ENCODE results near the gene PLA2G4E. TPM values are rescaled to one million over a fixed set of nuclear protein-coding genes. Genes with fewer than 3 reads are reported as not detected.

The PLA2G4E gene
- polyA plus RNA-seq, 1 donor (not counting 4 experiments of a cell fraction or from before 2014, with no cell fraction given), result 3.5 TPM

DNA sequence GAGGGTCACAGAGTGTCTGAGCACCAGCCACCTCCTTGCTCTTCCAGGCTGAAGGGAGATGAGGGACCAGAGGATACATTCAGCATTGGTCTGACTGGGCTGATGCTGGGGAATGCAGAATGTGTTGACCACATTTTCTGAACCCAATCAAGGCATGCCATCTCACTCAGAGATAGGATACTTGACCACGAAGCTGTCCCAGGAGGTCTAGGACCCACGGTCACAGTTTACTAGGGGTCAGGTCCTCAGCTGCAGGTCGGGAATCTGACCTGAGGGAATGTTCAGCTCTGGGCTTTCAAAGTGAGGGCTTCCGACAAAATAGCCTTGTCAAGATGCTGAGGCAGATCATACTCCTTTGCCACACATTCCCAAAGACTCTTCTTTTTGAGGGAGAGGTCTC, 19.6 kb downstream of the PLA2G4E start:
- no peak overlapping the region for H3K4me2 ChIP-seq (ENCODE audit: control insufficient read depth, extremely low read depth, insufficient read depth, low read depth, low read length)
- H3K27ac ChIP-seq (ENCODE audit: control insufficient read depth, insufficient read depth, low read length), result no peak overlapping the region
- H3K27me3 ChIP-seq (ENCODE audit: control insufficient read depth, extremely low read depth, insufficient read depth, low read length), result no peaks in the 10 kb centered on the region
- DNase-seq (ENCODE audit: low read depth, low spot score) (no peak), FAIRE-seq (no peak)
- no peaks in the 10 kb centered on the region for H3K36me3 ChIP-seq (ENCODE audit: control insufficient read depth in 2 of 2, extremely low read depth in 1 of 2, insufficient read depth in 2 of 2, low read length in 2 of 2)
- H4K20me1 ChIP-seq (ENCODE audit: control insufficient read depth, extremely low read depth, insufficient read depth, low read length), result no peaks in the 10 kb centered on the region
- H3K9me3 ChIP-seq (ENCODE audit: control insufficient read depth, low read depth, low read length), result no peaks in the 10 kb centered on the region
- H2AFZ ChIP-seq (ENCODE audit: control insufficient read depth, low read length), result no peak overlapping the region
- no peak overlapping the region for H3K4me3 ChIP-seq (ENCODE audit: control insufficient read depth in 2 of 3, extremely low read depth in 1 of 3, insufficient read depth in 2 of 3, low read depth in 1 of 3, low read length in 3 of 3)
- no peak for TF ChIP-seq EZH2 (IDR thresholded peaks at IDR 0.05; ENCODE audit: low read length)
- TF ChIP-seq, protein P1, sequence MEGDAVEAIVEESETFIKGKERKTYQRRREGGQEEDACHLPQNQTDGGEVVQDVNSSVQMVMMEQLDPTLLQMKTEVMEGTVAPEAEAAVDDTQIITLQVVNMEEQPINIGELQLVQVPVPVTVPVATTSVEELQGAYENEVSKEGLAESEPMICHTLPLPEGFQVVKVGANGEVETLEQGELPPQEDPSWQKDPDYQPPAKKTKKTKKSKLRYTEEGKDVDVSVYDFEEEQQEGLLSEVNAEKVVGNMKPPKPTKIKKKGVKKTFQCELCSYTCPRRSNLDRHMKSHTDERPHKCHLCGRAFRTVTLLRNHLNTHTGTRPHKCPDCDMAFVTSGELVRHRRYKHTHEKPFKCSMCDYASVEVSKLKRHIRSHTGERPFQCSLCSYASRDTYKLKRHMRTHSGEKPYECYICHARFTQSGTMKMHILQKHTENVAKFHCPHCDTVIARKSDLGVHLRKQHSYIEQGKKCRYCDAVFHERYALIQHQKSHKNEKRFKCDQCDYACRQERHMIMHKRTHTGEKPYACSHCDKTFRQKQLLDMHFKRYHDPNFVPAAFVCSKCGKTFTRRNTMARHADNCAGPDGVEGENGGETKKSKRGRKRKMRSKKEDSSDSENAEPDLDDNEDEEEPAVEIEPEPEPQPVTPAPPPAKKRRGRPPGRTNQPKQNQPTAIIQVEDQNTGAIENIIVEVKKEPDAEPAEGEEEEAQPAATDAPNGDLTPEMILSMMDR (optimal IDR thresholded peaks at IDR 0.05 in 1 of 3, IDR thresholded peaks at IDR 0.05 in 1 of 3, conservative IDR thresholded peaks at IDR 0.05 in 1 of 3; ENCODE audit: extremely low read depth in 1 of 3, insufficient read depth in 2 of 3, low read length in 3 of 3), result no peak
- no peaks in the 10 kb centered on the region for H3K4me1 ChIP-seq (ENCODE audit: control insufficient read depth, extremely low read depth, insufficient read depth, low read length)
- no peaks in the 10 kb centered on the region for H3K9me1 ChIP-seq (ENCODE audit: control insufficient read depth, extremely low read depth, insufficient read depth, low read length)
- dilution Hi-C loops (cut with MboI; ENCODE audit: extremely low pct_ligation_motif_present, low sequenced_read_pairs), result no loop called here
- H3K79me2 ChIP-seq (ENCODE audit: control insufficient read depth, insufficient read depth, low read length), result no peaks in the 10 kb centered on the region
- H3K9ac ChIP-seq (ENCODE audit: control insufficient read depth, extremely low read depth, insufficient read depth, low read length), result no peak overlapping the region

DNA sequence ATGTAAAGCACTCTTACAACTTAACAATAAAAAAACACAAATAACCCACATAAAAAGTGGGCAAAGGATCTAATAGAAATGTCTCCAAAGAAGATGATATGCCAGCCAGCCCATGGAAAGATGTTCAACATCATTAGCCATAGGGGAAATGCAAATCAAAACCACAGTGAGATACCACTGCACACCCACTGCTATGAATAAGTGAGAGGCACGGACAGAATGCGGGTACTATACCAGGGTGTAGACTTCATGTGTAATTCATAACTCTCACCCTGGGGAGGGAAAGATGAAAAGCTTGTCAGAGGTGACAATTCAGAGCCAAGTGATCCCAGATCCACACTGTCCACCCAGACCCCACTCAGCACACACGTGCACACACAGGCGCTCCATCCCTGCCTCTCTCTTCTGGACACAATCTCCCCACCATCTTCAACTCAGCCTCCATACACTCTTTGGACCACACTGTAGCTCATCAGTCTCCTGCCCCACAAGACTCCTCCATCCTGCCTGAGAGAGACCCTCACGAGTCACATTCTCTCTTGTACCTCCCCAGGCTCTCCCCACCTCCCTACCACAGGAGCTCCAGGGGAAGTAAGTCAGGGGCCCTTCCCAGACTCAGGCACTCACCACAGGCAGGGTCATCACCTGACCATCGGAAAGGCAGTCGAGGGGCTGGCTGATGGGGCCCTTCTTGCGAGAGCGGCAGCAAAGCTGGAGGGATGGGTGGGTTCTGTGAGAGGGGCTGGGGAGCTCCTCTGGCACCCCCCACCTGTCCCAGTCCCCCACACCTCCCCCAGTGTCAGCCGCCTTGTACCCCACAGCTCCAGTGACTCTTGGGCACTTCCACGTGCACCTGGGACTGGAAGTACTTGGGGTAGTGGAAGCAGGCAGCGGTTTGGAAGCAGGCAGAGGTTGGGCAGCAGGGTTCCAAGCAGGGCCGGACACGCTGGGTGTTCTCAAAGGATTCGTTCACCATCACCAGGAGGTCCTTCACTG, 21.3 kb downstream of the PLA2G4E start:
- FAIRE-seq, result no peak

More for the DNA sequence above, 21.3 kb downstream of the PLA2G4E start:
- dilution Hi-C loops (cut with MboI; ENCODE audit: extremely low pct_ligation_motif_present, low sequenced_read_pairs), result no loop called here
- no peak for TF ChIP-seq EZH2 (IDR thresholded peaks at IDR 0.05; ENCODE audit: low read length)
- H3K36me3 ChIP-seq (ENCODE audit: control insufficient read depth in 2 of 2, extremely low read depth in 1 of 2, insufficient read depth in 2 of 2, low read length in 2 of 2), result no peaks in the 10 kb centered on the region
- H3K9me3 ChIP-seq (ENCODE audit: control insufficient read depth, low read depth, low read length), result no peaks in the 10 kb centered on the region
- no peak overlapping the region for H3K27ac ChIP-seq (ENCODE audit: control insufficient read depth, insufficient read depth, low read length)
- no peaks in the 10 kb centered on the region for H3K9me1 ChIP-seq (ENCODE audit: control insufficient read depth, extremely low read depth, insufficient read depth, low read length)
- H2AFZ ChIP-seq (ENCODE audit: control insufficient read depth, low read length), result no peak overlapping the region
- H3K4me1 ChIP-seq (ENCODE audit: control insufficient read depth, extremely low read depth, insufficient read depth, low read length), result no peaks in the 10 kb centered on the region
- no peaks in the 10 kb centered on the region for H3K79me2 ChIP-seq (ENCODE audit: control insufficient read depth, insufficient read depth, low read length)
- H3K9ac ChIP-seq (ENCODE audit: control insufficient read depth, extremely low read depth, insufficient read depth, low read length), result no peak overlapping the region
- H3K4me2 ChIP-seq (ENCODE audit: control insufficient read depth, extremely low read depth, insufficient read depth, low read depth, low read length), result no peak overlapping the region
- no peak overlapping the region for H3K4me3 ChIP-seq (ENCODE audit: control insufficient read depth in 2 of 3, extremely low read depth in 1 of 3, insufficient read depth in 2 of 3, low read depth in 1 of 3, low read length in 3 of 3)
- no peak for DNase-seq (ENCODE audit: low read depth, low spot score)
- no peaks in the 10 kb centered on the region for H3K27me3 ChIP-seq (ENCODE audit: control insufficient read depth, extremely low read depth, insufficient read depth, low read length)
- no peaks in the 10 kb centered on the region for H4K20me1 ChIP-seq (ENCODE audit: control insufficient read depth, extremely low read depth, insufficient read depth, low read length)

Measured in keratinocyte (primary cell).